Measurements from ENCODE around the gene PTBP2.

PTBP2 gene, protein sequence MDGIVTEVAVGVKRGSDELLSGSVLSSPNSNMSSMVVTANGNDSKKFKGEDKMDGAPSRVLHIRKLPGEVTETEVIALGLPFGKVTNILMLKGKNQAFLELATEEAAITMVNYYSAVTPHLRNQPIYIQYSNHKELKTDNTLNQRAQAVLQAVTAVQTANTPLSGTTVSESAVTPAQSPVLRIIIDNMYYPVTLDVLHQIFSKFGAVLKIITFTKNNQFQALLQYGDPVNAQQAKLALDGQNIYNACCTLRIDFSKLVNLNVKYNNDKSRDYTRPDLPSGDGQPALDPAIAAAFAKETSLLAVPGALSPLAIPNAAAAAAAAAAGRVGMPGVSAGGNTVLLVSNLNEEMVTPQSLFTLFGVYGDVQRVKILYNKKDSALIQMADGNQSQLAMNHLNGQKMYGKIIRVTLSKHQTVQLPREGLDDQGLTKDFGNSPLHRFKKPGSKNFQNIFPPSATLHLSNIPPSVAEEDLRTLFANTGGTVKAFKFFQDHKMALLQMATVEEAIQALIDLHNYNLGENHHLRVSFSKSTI

DNA sequence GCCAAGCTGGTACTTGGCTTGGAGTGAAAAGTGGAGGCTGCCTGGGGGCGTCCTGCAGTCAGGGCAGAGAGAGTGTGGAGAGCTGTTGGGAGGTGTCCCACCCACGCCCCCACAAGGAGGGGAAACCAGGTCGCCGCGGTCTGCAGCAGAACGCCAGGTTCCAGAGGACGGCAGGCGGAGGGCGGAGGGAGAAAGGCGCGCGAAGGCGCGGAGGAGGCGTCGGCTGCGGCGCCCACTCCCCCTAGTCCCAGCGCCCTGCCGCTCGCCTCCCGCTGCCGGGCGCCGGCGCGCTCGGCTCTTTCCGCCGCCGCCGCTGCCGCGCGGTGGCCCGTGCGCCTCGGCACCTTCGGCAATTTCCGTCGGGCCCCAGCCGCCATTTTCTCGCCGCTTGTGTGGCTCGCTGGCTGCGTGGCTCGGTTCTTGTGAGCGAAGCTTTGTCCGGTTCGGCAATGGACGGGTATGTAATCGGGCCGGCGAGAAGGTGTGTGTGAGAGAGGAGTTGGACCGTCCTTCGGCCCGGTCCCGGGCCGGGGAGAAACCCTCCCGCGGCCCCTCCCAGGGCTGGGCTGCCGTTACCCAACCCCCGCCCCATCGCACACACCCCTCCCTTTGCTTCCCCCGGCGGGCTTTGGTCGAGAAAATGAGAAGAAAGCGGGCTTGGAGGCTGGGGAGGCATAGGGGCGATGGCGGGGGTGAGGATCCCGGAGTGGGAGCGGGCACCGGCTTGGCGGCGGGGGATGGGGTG, at the start of gene PTBP2:
PTBP2 (plus strand) TSS at position 369 of the 745 bp plus-strand sequence; CDS start at position 450, 81 bp downstream.
- DNase-seq (ENCODE audit: low spot score) = peak; percentile 74

- DNase-seq (ENCODE audit: low spot score) = no peak
Measured at GRCh38 chr1:96674915-96675314, 46.7 kb upstream of the PTBP2 start.

DNA sequence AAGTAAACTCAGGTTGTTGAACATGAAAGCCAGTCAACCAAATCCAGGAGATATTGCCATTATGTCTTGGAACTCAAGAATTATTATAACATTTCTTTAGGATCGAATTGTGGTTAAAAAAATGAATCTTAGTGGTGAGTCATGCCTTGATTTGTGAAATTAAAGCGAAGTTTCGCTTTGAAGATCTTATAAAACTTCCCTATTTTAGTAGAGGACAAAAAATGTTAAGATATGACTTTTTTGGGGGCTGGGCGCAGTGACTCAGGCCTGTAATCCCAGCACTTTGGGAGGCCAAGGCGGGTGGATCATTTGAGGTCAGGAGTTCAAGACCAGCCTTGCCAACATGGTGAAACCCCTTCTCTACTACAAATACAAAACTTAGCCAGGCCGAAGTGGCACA, 39.5 kb upstream of the PTBP2 start:
- DNase-seq (ENCODE audit: low spot score) = no peak

DNA sequence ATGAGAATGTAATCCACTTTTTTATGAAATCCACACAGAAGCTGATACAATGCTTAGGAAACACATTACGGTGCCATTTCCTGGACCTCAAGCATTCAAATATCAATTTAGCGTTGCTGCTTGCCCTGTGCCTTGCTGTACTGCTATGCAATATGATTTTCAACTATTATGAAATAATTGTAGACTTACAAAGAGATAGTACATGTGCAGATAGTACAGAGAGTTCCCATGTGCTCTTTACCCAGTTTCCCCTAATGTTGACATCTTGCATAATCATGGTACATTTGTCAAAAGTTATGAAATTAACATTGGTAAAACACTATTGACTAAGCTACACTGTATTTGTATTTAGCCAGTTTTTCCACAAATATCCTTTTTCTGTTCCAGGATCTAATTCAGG, 37.7 kb upstream of the PTBP2 start:
- no peak for DNase-seq (ENCODE audit: low spot score)

DNA sequence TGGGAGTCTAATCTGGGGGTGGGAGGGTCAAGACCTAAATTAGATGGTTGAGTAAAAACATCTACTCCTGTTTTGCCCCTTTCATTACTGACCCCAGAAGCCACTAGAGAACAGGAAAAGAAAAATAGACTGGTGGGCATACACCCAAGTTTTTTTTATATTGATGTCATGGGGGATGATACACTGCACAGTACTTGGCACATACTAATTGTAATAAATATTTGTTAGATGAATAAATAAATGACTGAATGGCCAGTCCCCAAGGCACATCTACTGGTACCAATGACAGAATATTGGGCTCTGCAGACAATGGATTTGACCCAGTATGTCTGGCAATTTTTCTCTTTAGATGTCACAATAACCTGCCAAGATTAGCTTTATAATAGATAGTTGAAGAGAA, 36.8 kb upstream of the PTBP2 start:
- DNase-seq (ENCODE audit: low spot score) = no peak

GRCh38 chr1:96688767-96689166, 32.8 kb upstream of the PTBP2 start:
- no peak for DNase-seq (ENCODE audit: low spot score)

- no peak for DNase-seq (ENCODE audit: low spot score)
Measured at GRCh38 chr1:96695954-96696353, 25.6 kb upstream of the PTBP2 start.

DNA sequence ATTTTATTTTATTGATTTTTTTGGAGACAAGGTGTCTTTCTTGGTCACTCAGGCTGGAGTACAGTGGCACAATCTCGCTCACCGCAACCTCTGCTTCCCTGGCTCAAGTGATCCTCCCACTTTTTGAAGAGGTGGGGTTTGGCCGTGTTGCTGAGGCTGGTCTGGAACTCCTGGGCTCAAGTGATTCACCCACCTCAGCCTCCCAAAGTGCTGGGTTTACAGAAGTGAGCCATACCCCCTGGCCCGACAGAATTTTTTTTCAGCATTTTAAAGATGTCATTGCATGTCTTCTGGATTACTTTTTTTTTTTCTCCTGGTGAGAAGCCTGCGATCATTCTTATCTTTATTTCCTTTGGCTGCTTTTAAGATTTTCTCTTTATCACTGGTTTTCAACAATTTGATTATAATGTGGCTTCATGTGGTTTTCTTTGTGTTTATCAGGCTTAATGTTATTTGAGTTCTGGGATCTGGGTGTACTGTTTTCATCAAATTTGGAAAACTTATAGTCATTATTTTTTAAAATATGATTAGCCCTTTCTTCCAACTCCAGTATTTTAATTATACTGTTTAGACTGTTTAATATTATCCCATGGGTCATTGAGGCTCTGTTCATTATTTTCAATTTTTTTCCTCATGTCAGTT, 23.1 kb upstream of the PTBP2 start:
- no peak for DNase-seq (ENCODE audit: low spot score)

DNA sequence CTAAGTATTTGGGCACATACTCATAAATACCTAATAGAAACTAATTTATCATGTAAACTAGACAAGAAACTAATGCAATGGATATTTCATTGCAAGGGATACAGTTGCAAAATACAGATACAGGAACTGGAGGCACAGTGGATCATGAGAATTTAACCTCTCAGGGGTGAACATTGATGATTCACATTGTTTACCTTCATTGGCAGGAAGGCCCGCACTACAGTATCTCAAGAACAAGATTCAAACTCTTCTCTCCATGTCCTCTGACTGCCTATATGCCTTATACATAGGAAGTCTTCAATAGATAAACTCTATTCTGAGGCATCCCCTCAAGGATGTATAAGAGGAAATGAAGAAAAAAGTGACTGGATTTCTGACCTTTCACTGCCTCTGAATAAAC, 18.4 kb upstream of the PTBP2 start:
- no peak for DNase-seq (ENCODE audit: low spot score)

GRCh38 chr1:96707023-96707422, 14.6 kb upstream of the PTBP2 start:
- DNase-seq (ENCODE audit: low spot score) = no peak

GRCh38 chr1:96708482-96708881, 13.1 kb upstream of the PTBP2 start:
- DNase-seq (ENCODE audit: low spot score) = no peak

DNA sequence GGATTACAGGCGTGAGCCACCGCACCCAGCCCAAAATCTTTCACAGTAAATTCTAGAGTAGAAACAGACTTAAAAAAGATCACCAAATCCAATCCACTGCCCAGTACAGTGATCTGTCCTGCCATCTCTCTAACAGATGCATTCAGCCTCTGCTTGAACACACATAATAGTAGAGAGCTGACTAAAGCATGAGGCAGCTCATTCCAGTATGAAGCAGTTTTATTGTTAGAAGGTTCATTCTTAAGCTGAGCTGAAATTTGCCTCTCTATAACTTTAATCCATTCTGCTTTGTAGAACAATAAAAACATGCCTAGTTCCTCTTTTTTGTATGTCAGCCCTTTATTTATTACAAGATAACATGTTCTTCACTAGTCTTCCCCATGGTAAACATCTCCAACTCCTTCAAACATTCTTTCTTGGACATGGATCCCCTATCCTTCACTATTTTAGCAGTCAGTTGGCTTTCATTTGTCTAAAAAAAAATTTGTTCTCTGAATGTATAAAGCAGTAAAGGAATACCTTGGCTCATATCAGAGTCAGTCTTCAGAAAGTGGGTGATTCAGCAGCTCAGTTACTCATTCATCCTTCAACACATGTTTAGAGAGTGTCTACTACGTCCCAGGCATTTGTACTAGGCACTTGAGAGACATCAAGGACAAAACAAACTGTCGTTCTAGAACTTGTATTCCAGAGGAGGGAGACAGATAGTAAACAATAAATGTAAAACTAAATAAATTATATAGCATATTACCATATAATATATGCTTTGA, 10.7 kb upstream of the PTBP2 start:
- no peak for DNase-seq (ENCODE audit: low spot score)

DNA sequence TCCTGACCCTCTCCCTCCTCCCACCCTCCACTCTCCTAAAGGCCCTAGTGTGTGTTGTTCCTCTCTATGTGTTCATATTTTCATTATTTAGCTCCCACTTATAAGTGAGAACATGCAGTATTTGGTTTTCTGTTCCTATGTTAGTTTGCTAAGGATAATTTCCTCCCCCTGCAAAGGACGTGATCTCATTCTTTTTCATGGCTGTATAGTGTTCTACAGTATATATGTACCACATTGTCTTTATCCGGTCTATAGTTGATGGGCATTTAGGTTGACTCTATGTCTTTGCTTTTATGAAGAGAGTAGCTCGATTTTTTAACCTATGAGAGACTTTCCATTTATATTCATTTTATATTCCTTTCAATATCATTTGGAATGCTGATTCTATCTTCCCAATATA, 7.9 kb upstream of the PTBP2 start:
- DNase-seq (ENCODE audit: low spot score) = no peak

GRCh38 chr1:96714881-96715280, 6.7 kb upstream of the PTBP2 start:
- DNase-seq (ENCODE audit: low spot score) = no peak

GRCh38 chr1:96715482-96715881, 6.1 kb upstream of the PTBP2 start:
- no peak for DNase-seq (ENCODE audit: low spot score)

GRCh38 chr1:96721053-96721415, 550 bp upstream of the PTBP2 start:
- peak; percentile 58 for DNase-seq (ENCODE audit: low spot score)

DNA sequence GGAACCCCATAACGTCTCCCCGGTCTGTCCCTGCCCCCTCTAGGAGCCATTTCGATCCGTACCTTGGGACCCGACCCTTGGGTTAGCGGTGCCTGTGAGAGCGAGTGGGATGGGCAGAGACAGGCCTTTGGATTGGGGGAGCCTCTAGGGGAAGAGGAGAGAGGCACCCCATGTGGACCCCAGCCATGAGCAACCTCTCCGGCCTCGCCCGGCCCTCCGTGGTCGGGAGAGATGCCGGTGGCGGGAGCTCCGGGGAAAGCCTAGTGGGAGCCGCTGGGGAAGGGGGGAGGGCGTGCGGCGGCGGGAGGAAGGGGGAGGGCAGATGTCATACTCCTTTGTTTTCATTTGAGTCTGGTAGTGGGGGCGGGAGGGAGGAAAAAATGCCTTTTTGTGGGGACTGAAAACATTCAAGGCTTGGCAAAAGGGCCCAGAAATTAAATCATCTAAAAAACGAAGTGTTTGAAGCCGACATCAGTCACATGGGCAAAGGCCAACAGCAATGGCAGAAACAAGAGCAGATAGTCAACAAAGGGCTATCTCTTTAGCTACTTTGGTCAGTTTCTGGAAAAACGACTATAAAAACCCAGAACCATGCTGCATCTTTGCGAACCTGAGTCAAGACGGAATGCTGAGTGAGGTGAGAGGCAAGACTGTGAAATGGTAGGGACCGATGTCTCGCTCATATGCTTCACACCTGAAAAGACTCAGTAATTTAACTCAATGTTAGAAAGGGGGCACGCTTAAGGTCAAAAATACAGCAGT, 758 bp downstream of the PTBP2 start:
- DNase-seq (ENCODE audit: low spot score) = peak; percentile 58

- no peak for DNase-seq (ENCODE audit: low spot score)
Measured at GRCh38 chr1:96722958-96723357, 1.4 kb downstream of the PTBP2 start.

DNA sequence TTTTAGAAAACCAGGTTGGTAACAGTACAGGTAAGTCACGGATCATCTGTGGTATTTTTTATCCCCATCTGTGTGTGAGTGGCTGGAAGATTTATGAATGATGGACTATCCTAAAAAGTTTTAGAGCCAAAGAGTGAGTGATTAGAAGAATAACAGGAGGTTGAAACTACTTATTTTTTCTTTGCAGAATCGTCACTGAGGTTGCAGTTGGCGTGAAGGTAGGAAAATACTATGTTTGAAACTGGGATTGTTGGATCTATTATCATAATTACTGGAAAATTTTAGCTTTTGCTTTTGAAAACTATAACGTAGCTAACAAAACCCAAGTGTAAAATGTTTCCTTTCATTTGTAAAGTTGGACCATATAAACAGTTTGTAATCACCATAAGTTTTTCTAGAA, 1.8 kb downstream of the PTBP2 start:
- DNase-seq (ENCODE audit: low spot score) = no peak

- no peak for DNase-seq (ENCODE audit: low spot score)
Measured at GRCh38 chr1:96723936-96724335, 2.4 kb downstream of the PTBP2 start.

DNA sequence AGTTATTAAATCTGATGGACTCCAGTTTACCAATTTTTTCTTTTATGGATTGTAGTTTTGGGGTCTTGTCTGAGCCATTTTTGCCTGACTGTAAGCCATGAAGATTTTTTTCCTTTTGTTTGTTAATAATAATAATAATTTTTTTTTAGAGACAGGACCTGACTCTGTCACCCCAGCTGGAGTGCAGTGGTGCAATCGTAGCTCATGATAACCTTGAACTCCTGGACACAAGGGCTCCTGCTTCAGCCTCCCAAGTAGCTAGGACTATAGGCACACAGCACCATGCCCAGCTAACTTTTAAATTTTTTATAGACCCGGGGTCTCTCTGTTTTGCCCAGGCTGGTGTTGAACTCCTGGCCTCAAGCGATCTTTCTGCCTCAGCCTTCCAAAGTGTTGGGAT, 6.3 kb downstream of the PTBP2 start:
- no peak for DNase-seq (ENCODE audit: low spot score)

Data from cerebellar cortex (tissue), 1 donor.